Pancreas (tissue), 10 donors: Measurements from ENCODE around the gene SUPT3H. TPM values are rescaled to one million over a fixed set of nuclear protein-coding genes. Genes with fewer than 3 reads are reported as not detected.

ENCODE experiments used
- ATAC-seq, 4 donors: fragments of 200-7000 bp; cut with Tn5 transposase; one replicate each; pipeline versions ENCODE4 v1.8.0 to v1.9.1; 2020; ENCODE audit warnings: mild to moderate bottlenecking in 4 of 4, moderate library complexity in 4 of 4
- DNase-seq, 6 donors: peaks; one replicate each; pipeline ENCODE4 v3.0.0-alpha.2; 2020
- FAIRE-seq: peaks from 2 replicates; lab custom pipeline; 2012; peaks lifted over from hg19 to GRCh38; lab: Jason Lieb, UNC
- H3K27ac ChIP-seq, 4 donors: fragments of 200-600 bp; sonication (generic); 1 replicate in 3 of 4; 2 replicates in 1 of 4; pipeline versions ENCODE4 v1.5.0 to v1.8.0; 2020
- H3K27me3 ChIP-seq, 4 donors: fragments of 200-600 bp; one replicate each; pipeline ENCODE4 v1.8.0; 2021
- H3K36me3 ChIP-seq, 3 donors: fragments of 200-600 bp; sonication (generic) in 1 of 3; one replicate each; pipeline versions ENCODE4 v1.5.0 to v1.8.0; 2020 to 2021
- H3K4me1 ChIP-seq, 3 donors: fragments of 200-600 bp; one replicate each; pipeline ENCODE4 v1.8.0; 2021
- H3K4me3 ChIP-seq, 4 donors: fragments of 200-600 bp; sonication (generic) in 2 of 4; one replicate each; pipeline versions ENCODE4 v1.5.0 to v1.8.0; 2020 to 2021
- H3K9me3 ChIP-seq, 4 donors: fragments of 200-600 bp; one replicate each; pipeline ENCODE4 v1.8.0; 2021
- WGBS, 2 donors: extraction: QIAGEN DNeasy Blood & Tissue Kit; methylation state at CpG; one replicate each; pipeline ENCODE4 v1.1.7; 2013; 5-methylcytosine and 5-hydroxymethylcytosine counted together
- intact Hi-C, 3 donors: fragments of 100-400 bp; cut with DNase I; formaldehyde crosslinking; loops; one replicate each; pipeline versions ENCODE4 v1.11.1 to v1.14.2; 2022
- polyA plus RNA-seq, 2 donors: library from polyadenylated mRNA; stranded (reverse); fragments of 200-250 nt; gene quantifications; one replicate each; pipeline ENCODE4 v1.2.3, GENCODE V29; 2013
- total RNA-seq, 6 donors: library from RNA; stranded (reverse); fragmentation: NEBNext Ultra II Directional in 4 of 6; extraction: Animal tissue kit (Norgen Biotek cat#: 25700) in 4 of 6; gene quantifications; one replicate each; pipeline versions ENCODE4 v1.2.1 to v1.2.4, GENCODE V29; 2021 to 2023
- TF ChIP-seq, protein P1 (sequence below), 4 donors: fragments of 200-600 bp; sonication (generic) in 3 of 4; IDR thresholded peaks; one replicate each; pipeline versions ENCODE4 v1.5.0 to v1.8.0; 2021; ENCODE audit warnings: antibody characterized with exemption in 4 of 4
- donor health status: healthy with polysubstance abuse.
- donor health status: DM: no; HTN: no; CAD: no; lungs with moderate emphysema.
- donor health status: DM: no; HTN: no; CAD: no.
- donor health status: control.
- donor health status: control.
- donor health status: Bipolar disorder and iron deficiency.
- donor health status: DM: yes; HTN: yes; CAD: no.
- donor health status: DM: no; HTN: no; CAD: no.
- donor health status: DM: no; HTN: no; CAD: no.
- donor health status: DM: yes; HTN: yes; CAD: no.

Gene SUPT3H
- total and polyA plus RNA-seq, 8 donors = 3.6 to 8.0 (median 5.3) TPM

GRCh38 chr6:45272626-45273025 lies 105.1 kb downstream of the SUPT3H start:
- DNase-seq = no peak
- H3K27me3 ChIP-seq = no peaks in the 10 kb centered on the region
- H3K36me3 ChIP-seq = no peaks in the 10 kb centered on the region
- no peaks in the 10 kb centered on the region for H3K9me3 ChIP-seq
- intact Hi-C loops = no loop called here
- no peak overlapping the region for H3K4me3 ChIP-seq
- H3K4me1 ChIP-seq = no peaks in the 10 kb centered on the region
- FAIRE-seq = no peak
- no peak for ATAC-seq
- H3K27ac ChIP-seq = no peak overlapping the region
- TF ChIP-seq, protein P1, sequence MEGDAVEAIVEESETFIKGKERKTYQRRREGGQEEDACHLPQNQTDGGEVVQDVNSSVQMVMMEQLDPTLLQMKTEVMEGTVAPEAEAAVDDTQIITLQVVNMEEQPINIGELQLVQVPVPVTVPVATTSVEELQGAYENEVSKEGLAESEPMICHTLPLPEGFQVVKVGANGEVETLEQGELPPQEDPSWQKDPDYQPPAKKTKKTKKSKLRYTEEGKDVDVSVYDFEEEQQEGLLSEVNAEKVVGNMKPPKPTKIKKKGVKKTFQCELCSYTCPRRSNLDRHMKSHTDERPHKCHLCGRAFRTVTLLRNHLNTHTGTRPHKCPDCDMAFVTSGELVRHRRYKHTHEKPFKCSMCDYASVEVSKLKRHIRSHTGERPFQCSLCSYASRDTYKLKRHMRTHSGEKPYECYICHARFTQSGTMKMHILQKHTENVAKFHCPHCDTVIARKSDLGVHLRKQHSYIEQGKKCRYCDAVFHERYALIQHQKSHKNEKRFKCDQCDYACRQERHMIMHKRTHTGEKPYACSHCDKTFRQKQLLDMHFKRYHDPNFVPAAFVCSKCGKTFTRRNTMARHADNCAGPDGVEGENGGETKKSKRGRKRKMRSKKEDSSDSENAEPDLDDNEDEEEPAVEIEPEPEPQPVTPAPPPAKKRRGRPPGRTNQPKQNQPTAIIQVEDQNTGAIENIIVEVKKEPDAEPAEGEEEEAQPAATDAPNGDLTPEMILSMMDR (IDR thresholded peaks at IDR 0.05) = no peak
- WGBS, 2 donors = 89 to 96% methylated on average over 2 of the region's 2 CpGs

GRCh38 chr6:45265246-45265645 lies 112.5 kb downstream of the SUPT3H start:
- Histone ChIP-seq H3K9me3 (no peaks in the 10 kb centered on the region), H3K4me3 (no peak overlapping the region), H3K4me1 (peaks cover 0 to 13% (median 8%) of the 10 kb centered on the region in 3 donors), H3K27ac (no peak overlapping the region), H3K27me3 (no peaks in the 10 kb centered on the region), H3K36me3 (no peaks in the 10 kb centered on the region)
- FAIRE-seq (peak; percentile 49), ATAC-seq (peak in 1 of 4 donors; percentile 25), DNase-seq (no peak)
- TF ChIP-seq, protein P1 (IDR thresholded peaks at IDR 0.05) = no peak
- WGBS, 2 donors = 10 to 24% methylated on average over 2 of the region's 2 CpGs
- intact Hi-C loops = no loop called here

DNA sequence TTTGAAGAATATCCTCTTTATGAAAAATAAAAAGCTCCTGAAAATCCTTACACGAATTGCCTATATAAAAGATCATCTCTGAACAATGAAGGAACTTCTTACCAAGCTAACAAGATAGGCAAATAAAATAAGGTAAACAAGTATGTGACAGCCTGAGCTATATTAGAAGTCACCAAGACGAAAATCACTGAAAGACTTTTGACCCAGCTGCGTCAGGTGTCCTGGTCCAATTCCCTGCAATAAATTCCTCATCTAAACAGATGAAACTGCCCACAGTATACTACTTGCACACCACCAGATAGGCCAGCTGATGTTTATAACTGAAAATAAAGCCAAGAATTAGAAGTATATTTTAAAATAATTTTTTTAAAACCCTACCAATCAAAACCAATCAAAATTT lies 117.0 kb downstream of the SUPT3H start:
- 83 to 85% methylated on average over 3 of the region's 3 CpGs for WGBS, 2 donors
- ATAC-seq (no peak), FAIRE-seq (no peak), DNase-seq (no peak)
- H3K9me3 ChIP-seq = no peaks in the 10 kb centered on the region
- H3K27ac ChIP-seq = no peak overlapping the region
- intact Hi-C loops = no loop called here
- TF ChIP-seq, protein P1 (IDR thresholded peaks at IDR 0.05) = no peak
- H3K27me3 ChIP-seq = no peaks in the 10 kb centered on the region
- no peak overlapping the region for H3K4me3 ChIP-seq
- H3K36me3 ChIP-seq = no peaks in the 10 kb centered on the region
- peaks cover 0 to 11% (median 8%) of the 10 kb centered on the region in 3 donors for H3K4me1 ChIP-seq

- H3K36me3 ChIP-seq = no peaks in the 10 kb centered on the region
- H3K4me3 ChIP-seq = no peak overlapping the region
- intact Hi-C loops = no loop called here
- FAIRE-seq (no peak), ATAC-seq (no peak), DNase-seq (no peak)
- no peaks in the 10 kb centered on the region for H3K27me3 ChIP-seq
- peaks cover 0 to 6% (median 5%) of the 10 kb centered on the region in 3 donors for H3K4me1 ChIP-seq
- no peaks in the 10 kb centered on the region for H3K9me3 ChIP-seq
- WGBS, 2 donors = 88 to 89% methylated on average over 9 of the region's 9 CpGs
- no peak overlapping the region for H3K27ac ChIP-seq
- TF ChIP-seq, protein P1 (IDR thresholded peaks at IDR 0.05) = no peak
These were observed 120.7 kb downstream of the SUPT3H start for GRCh38 chr6:45256697-45257695.

- ATAC-seq (no peak), FAIRE-seq (no peak)
- H3K27ac ChIP-seq = no peak overlapping the region
These were observed 122.3 kb downstream of the SUPT3H start for GRCh38 chr6:45255434-45255833.

More at GRCh38 chr6:45255434-45255833, 122.3 kb downstream of the SUPT3H start:
- no peaks in the 10 kb centered on the region for H3K9me3 ChIP-seq
- no peaks in the 10 kb centered on the region for H3K27me3 ChIP-seq
- DNase-seq = no peak
- H3K4me1 ChIP-seq = peaks cover 0 to 6% (median 5%) of the 10 kb centered on the region in 3 donors
- TF ChIP-seq, protein P1 (IDR thresholded peaks at IDR 0.05) = no peak
- 98 to 99% methylated on average over 4 of the region's 4 CpGs for WGBS, 2 donors
- no peak overlapping the region for H3K4me3 ChIP-seq
- intact Hi-C loops = no loop called here
- no peaks in the 10 kb centered on the region for H3K36me3 ChIP-seq
